HuH-7.5 (cell line): ENCODE results near the gene MAP4K4.

Experiments
- DNase-seq: peaks from one replicate; pipeline ENCODE4 v3.0.0; 2011; ENCODE audit warnings: low spot score

MAP4K4 gene

DNA sequence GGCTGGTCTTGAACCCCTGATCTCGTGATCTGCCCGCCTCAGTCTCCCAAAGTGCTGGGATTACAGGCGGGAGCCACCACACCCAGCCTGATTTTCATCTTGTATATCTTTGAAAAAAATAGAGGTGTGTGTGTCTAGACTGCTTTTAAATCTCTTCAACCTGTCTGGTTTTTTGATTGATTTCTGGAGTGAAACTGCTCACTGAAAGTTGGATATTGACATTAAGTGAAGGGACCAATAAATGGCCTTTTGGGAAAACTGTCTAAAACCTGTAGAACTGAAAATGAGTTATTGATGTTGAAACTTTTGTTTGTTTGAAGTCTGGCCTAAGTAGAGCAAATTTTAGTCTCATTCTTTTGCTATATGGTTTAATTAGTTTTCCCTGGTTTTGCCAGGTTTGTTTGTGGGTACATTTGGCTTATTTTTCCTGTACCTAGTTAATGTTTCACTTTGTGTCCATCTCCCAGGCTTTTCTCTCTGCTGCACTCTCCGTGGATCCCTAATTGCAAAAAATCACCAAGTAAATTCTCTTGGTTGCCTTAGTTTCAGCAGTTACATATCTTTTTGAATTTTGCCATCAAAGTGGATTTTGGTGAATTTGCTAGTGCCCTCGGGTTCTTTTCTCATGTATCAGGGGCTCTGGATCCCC, 144.3 kb downstream of the MAP4K4 start:
- DNase-seq = no peak

DNA sequence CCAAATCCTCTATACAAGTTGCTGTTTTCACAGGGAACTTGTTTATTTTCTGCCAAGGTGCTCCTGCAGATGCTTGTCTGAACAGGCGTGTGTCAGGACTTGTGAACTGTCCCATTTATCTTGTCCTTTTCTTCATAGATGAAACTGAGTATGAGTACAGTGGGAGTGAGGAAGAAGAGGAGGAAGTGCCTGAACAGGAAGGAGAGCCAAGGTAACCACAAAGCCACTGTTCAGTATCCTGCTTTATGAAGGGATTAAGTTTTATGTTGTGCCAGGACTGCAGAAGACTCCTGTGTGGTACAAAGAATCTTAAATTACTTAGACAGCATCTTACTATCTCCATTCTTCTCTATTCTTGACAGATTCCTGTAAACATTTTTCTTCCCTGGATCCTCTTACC, 145.0 kb downstream of the MAP4K4 start:
- DNase-seq = no peak

DNA sequence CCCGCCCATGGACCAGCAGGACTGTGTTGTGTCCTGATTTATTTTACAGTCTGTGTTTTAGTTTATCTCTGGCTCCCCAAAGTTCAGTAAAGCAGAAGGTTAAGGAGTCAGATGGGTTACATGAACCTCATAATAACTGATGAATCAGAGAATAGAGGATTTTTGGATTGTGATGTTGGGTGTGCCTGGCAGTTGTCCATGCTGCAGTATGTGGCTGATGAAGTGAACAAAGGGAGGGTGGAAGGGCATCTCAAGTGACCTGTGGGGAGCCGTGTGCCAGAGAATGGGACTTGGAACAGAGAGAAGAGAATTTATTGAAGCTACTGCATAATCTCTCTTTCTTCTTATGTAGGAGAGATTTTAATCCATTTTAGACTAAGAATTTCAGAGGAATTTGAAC, 145.5 kb downstream of the MAP4K4 start:
- no peak for DNase-seq

DNA sequence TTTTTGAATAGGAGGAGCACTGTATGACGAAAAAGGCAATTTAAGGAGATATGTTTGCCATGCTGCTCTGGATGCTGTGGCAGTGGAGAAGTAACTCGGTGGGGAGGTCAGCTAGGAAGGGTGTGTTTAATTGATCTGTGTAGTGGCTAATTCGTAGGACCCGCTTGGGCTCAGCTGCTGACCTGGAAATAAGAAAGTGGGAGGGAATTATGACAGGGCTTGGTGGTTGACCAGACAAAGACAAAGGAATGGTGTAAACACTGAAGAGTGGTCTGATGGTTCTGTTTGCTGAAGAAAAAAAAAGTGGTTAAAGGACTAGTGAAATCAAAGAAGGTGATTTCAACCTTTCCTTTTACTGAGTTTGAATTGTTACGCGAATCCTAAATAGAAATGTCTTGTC, 146.0 kb downstream of the MAP4K4 start:
- no peak for DNase-seq

DNA sequence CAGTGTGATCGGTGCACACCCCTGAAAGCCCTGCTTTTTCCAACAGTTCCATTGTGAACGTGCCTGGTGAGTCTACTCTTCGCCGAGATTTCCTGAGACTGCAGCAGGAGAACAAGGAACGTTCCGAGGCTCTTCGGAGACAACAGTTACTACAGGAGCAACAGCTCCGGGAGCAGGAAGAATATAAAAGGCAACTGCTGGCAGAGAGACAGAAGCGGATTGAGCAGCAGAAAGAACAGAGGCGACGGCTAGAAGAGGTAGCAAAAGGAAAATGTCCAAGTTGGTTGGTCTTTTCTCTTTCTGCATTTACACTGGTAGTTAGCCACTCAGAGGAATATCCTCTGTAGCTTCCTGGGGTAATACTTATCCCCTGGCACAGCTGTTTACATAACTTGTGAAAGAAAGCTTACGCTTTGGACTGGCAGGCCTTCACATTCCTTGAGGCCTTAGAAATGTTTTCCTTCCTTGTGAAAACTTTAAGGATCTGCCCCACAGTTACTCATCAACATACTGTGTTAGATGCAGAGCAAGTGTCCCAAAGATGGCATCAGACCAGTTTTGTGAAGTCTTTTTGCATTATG, 146.6 kb downstream of the MAP4K4 start:
- DNase-seq = no peak

DNA sequence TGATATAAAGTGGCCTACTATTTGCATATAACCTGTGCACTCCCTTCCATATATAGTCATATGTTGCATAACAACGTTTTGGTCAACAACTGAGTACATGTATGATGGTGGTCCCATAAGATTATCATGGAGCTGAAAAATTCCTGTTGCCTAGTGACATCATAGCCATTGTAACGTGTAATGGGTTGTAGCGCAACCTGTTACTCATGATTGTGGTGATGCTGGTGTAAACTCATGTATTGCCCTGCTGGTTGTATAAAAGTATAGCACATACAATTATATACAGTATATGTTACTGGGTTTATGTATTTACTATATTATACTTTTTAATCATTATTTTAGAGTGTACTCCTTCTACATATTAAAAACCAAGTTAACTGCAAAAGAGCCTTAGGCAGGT, 149.5 kb downstream of the MAP4K4 start:
- DNase-seq = no peak

DNA sequence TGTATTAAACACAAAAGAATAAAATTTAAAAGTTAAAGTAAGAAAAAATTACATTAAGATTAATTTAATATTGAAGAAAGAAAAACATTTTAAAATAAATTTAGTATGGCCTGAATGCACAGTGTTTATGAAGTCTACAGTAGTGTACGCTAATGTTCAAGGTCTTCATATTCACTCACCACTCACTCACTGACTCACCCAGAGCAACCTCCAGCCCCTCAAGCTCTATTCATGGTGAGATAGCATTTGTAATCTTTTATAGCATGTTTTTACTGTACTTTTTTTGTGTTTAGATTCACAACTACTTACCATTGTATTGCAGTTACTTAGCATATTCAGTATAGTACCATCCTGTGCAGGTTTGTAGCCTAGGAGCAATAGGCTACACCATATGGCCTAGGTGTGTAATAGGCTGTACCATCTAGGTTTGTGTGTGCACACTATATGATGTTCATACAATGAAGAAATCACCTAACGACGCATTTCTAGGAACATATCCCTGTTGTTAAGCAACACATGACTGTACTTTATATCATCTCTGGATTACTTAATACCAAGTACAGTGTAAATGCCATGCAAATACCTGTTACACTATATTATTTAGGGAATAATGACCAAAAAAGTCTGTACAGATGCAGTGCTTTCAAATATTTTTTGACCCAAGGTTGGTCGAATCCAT, 150.3 kb downstream of the MAP4K4 start:
- DNase-seq = no peak

DNA sequence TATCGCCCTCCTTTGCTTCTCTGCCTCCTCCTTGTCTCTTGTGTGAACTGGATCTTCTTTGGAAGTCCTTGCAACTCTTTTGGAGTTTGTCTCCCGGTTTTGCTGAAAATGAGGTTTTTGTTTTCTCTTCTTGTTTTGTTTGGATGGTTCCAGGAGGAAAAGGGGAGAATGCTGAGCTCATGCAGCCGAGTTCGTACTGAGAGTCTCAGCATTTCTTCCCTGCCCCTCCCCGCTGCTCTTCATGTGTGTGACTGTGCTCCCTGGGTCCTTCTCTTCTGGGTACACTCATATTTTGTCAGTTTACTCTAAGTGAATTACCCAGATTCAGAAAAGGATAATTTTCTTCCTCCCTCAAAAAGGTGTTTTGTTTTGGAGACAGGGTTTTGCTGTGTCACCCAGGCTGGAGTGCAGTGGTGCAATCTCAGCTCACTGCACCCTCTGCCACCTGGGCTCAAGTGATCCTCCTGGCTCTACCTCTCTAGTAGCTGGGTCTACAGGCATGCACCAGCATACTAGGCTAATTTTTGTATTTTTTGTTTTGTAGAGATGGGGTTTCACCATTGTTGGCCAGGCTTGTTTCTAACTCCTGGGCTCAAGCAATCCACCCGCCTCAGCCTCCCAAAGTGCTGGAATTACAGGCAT, 151.4 kb downstream of the MAP4K4 start:
- DNase-seq = no peak

DNA sequence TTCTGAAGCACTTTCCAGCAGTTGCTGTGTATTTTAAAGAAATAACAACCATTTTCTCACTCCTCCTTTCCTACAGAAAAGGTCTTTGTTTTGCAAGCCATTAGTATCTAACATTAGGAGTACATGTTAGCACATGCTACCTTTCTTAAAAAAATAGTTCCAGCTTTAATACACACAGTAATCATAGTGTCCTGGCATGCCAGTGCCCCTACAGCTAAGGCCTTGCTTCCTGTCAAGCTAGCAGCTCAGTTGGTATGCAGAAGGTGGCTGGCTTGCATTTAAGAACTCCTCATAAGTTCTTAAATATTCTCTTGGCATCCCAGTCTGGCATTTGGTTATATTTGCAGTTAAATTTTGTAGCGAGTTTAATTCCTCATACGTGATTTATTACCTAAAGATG, 152.9 kb downstream of the MAP4K4 start:
- DNase-seq = no peak

DNA sequence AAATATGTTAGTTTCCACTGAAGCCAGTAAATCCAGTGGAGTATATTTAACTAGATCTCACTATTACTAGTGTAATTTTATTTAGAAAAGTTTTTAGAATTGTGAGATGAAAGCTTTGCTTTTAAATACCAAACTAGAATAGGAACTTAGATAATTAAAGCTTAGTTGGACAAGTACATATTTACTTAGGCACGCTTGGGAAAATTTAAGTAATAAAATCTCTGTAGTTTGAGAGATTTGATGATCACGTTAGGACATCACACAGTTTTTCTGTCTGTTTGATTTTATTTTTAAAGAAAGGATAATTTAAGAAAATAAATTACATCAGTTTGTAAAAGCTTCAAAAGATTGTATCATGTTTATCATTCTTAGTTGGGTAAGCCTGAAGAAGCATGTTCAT, 153.5 kb downstream of the MAP4K4 start:
- DNase-seq = no peak

DNA sequence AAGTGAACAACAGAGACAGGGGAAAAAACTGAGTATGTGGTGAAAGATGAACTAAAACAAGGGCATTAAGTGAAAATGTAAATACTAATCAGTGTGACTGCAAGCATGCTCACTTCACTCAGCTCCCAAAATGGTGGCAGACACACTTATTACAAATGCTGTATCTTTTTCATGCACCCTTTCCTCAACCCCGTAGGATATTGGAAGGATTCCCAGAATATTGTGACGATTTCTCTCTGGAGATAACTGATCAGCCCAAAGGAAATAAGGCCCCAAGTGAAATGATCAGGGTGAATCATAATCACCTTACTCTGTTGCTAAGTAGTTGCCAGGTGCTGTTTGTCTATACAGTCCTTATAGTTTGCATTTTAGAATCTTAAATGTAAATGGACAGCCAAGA, 155.3 kb downstream of the MAP4K4 start:
- DNase-seq = no peak

DNA sequence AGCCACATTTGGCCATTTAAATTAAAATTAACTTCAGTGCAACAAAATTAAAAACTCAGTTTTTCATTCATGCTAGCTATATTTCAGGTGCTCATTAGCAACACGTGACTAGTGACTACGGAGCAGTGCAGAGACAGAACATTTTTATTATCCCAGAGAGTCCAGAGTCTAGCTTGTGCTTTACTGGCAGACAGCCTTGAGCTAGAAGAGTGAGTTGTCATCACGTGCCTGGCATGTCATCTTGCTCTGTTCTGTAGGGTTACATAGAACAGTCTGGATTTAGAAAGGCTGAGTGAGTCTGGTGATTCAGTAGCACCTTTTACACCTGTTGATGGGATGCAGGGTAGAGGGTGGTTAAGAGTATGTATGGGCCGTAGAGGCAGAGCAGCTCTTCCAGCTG, 157.4 kb downstream of the MAP4K4 start:
- no peak for DNase-seq

DNA sequence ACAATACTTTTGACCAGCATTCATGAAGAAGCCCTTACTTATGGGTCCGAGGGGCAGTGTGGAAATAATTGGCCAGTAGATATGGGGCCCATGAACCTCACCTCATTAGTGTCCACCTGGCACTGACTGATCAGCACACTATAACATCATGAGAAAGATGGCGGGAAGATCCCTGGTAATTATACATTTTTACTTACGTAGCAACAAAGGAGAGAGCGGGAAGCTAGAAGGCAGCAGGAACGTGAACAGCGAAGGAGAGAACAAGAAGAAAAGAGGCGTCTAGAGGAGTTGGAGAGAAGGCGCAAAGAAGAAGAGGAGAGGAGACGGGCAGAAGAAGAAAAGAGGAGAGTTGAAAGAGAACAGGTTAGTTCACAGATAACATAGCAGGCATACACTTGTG, 158.3 kb downstream of the MAP4K4 start:
- no peak for DNase-seq

DNA sequence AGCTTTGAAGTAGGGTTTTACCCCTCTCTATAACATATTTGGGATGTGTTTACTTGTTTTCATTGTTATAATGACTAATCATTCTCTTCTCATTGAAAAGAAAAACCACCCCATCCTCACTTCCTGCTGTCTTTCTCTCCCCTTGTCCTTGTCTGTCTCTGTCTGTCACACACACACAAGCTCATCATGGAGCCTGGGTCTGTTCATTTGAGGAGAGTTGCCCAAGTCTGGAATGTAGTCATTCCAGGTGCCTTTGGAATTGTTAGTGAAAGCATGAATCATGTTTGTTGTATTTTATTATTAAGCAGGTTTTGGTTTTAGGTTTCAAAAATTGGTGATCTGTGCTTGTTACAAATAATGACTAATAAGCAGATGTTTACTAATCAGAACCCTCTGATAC, 160.7 kb downstream of the MAP4K4 start:
- DNase-seq = no peak

DNA sequence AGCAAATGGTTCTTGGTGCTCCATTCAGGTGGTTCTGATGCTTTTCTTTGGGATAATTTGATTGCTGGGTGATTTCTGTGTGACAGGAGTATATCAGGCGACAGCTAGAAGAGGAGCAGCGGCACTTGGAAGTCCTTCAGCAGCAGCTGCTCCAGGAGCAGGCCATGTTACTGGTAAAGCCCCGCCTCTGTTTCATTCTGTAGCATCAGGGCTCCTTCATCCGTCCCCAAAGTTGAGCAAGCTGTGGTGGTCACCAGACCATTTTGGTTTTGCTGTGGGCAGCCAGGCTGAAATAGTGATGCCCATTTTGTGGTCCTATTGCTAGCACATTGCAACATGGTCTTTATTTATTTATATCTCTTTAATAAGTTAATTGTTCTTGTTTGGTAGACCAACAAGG, 161.4 kb downstream of the MAP4K4 start:
- DNase-seq = no peak

DNA sequence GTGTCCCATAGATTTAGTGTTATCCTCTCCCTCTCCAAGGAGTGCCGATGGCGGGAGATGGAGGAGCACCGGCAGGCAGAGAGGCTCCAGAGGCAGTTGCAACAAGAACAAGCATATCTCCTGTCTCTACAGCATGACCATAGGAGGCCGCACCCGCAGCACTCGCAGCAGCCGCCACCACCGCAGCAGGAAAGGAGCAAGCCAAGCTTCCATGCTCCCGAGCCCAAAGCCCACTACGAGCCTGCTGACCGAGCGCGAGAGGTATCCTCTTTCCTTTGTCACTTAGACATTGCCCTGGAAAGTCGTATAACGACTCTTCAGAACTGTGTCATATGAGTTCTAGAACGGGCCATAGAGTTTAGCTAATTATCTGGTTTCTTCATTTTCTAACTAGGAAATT, 162.1 kb downstream of the MAP4K4 start:
- no peak for DNase-seq

DNA sequence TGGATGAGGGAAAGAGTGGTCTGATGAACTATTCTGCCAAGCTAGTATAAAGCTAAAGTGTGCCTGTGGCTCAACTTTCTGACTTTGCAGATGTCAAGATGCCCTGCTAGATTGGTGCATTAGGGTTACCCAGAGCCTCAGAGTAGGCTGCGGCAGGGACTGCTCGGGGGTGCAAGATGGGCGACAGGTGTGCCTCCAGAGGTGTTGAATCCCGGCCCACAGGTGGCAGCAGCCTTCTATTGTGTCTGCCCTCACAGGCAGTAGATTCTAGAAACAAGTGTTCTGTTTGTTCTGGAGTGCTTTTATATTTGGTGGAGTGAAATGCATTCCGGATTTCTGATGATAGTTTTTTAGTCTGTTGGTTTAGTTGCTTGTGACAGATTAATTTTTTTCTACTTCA, 162.7 kb downstream of the MAP4K4 start:
- DNase-seq = no peak

DNA sequence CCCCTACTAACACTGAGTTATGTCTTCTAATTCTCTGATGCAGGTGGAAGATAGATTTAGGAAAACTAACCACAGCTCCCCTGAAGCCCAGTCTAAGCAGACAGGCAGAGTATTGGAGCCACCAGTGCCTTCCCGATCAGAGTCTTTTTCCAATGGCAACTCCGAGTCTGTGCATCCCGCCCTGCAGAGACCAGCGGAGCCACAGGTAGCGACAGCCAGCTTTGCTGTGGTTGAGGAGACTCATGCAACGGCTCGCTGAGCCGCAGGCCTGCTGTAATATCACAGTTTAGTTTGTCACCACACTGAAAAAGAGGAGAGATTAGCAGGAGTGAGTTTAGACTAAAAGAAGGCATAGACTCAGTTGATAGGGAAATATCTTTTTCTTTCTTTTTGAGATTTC, 163.3 kb downstream of the MAP4K4 start:
- DNase-seq = no peak

DNA sequence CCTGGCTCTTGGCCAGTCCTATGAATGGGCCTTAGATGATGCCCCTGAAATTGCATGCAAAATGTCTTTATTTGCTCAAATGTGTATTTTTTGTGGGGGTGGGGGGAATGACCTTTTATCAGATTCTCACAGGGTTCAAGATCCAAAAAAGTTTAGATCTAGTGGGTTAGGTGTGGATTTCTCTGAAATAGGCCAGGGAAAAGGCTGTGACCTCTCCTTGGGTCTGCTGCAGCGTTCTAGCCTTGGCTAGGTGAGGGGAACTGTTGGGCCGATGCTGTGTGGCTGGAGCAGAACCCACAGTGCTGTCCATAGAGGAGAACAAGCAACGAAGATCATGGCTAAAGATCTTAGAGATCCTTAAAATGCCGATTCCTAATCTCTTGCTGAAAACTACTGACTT, 163.9 kb downstream of the MAP4K4 start:
- no peak for DNase-seq

DNA sequence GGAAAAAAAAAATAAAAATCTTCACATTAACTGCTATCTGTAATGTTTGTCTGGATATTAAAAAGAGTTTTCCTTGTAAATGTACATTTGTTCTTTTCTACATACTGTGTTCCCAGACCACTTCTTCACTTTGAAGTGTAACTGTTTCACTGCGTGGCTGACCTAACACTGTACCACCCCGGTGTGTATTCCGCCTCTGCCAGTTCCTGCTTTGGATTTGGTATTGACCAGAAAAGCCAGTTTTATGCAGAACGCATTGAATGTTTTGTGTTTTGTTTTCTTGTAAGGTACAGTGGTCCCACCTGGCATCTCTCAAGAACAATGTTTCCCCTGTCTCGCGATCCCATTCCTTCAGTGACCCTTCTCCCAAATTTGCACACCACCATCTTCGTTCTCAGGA, 166.0 kb downstream of the MAP4K4 start:
- DNase-seq = no peak

DNA sequence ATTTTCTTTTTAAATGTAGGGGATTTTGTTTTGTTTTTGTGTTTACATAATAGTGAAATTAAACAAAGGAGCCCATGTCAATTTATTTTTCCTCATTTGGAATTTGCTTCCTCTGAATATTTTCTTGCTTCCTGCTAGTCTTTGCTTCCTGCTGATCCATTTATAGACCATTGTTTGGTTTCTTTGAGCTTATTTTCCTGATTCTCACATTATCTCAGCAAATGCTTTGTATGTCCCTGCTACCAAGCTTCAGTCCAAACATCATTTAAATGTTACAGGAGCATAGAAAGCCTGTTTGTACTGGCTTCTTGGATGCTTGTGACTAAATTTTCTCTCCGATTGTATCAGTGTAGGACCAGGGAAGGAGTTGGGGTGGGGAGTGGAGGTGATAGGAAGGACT, 166.9 kb downstream of the MAP4K4 start:
- DNase-seq = no peak

DNA sequence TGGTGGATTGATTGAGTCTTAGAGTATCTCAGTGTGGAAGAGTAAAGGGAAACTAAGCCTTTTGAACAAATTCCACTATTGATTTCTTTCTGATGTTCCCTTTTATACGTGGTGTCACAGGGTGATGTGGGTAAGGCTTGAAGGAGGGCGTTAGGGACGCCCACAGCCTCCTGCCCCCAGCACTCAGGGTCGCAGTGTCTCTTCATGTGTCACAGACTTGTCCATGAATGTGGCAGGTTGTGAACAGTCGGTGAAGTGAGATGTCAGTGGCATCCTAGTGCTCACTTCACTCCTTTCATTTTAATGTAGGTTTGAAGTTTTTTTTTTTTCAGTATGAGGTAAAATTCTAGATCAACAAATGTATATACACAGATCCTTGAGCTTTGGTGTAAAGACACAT, 171.0 kb downstream of the MAP4K4 start:
- DNase-seq = no peak

DNA sequence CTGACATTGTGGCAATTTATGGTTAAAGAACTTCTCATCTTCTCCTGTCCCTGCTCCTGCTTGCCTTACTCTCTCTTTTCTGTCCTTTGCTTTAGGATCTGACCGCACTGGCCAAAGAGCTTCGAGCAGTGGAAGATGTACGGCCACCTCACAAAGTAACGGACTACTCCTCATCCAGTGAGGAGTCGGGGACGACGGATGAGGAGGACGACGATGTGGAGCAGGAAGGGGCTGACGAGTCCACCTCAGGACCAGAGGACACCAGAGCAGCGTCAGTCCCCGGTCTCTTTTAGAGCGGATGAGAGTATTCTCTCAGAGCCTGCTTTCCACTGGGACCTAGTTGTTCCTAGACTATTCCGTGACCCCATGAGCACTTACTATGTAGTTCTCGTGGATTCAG, 172.0 kb downstream of the MAP4K4 start:
- no peak for DNase-seq
